HG03097 (cell line): ENCODE measurements around the gene CPSF4.
"Not testable (repeated sequence)": the region's sequence is repeated elsewhere in the genome, so short reads cannot be mapped to it uniquely, and the experiment has no call there.

ENCODE experiments used
- ATAC-seq: cut with Tn5 transposase; IDR thresholded peaks from one replicate; pipeline ENCODE4 v1.9.1; 2021; ENCODE audit not compliant: unreplicated experiment, low FRiP score

CPSF4 gene

DNA sequence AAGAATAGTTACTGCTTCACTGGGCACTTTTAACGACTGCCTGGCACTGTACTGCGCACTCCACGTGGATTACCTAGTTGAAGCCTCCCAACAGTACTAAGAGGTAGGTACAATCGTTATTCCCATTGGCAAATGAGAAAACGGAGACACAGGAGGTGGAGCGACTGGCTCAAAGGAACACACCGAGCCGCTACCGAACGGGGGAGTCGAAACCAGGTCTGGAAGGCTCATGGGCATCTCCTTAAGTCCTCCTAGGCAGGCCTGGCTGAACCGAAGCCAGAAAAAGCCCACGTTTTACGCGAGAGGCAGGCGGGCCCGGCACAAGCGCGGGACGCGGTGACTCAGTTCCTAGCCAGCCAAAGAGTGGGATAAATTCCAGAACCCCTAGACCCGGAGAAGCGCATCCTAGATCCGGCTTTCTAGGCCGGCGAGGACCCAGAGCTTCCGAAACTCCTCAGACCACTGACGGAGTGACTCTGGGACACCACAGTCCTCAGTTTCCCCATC lies 30.8 kb upstream of the CPSF4 start:
- peak; percentile 2 for ATAC-seq

DNA sequence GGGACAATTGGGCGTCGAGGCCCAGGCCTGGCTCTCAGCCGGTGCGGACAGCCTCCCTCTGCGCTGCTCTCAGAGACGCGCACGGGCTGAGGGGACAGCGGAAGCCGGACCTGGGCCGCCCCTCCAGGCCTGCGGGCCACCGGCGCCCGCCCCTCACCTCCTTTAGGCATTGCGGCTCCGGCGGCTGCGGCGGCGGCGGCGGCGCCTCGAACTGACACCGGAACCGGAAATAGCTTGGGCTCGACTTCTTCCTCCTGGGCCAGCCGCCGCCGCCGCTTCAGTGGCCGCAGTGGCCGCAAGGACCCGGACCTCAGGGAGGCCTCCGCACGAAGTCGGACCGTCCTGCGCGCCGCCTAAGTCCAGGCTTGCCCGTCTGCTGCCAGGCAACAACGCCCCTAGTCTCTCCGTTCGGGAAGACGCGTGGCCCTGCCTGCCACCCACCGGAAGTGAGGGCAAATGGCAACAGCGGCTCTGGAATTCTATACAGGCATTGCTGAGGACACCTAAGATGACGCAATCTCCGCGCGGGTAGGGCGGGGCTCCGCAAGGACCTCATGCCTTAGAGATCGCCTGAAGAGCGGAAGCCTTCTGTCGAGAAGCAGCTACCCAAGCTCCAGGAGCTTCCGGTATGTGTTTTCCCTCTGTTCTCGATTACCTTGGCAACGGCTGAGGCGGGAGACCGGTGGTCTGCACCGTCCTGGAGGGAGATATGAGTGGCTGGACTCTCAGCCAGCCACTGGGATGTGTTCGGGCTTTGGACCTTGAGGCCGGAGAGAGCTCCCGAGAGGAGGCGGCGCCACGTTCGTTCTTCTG lies 30.2 kb upstream of the CPSF4 start, which contains the start of the genes BUD31 and PDAP1:
TSS of gene BUD31 (plus strand) at position 591 of the 813 bp plus-strand sequence. CDS start 2,124 bp downstream, outside the sequence.
TSS of gene PDAP1 (minus strand) at position 219 of the 813 bp plus-strand sequence. CDS start at position 170, 49 bp downstream.
- peak; percentile 70 for ATAC-seq

DNA sequence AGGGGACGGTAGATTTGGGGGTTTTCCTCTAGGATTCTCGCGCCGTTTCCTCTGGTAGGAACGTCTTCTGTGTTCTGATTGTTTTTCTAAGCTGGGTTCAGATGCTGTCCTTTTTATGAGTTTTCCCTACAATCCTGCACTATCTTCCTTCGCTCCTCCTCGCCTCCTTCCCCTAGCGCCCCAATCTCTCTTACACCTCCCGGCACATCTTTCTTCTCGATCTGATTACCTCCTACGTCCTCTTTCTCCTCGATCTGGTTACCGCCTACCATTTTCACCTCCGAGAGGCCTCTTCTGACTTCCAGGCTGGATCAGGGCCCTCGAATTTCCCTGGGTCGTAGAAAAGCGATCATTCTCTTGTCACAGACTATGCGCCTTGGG lies 29.6 kb upstream of the CPSF4 start:
- peak; percentile 1 for ATAC-seq

DNA sequence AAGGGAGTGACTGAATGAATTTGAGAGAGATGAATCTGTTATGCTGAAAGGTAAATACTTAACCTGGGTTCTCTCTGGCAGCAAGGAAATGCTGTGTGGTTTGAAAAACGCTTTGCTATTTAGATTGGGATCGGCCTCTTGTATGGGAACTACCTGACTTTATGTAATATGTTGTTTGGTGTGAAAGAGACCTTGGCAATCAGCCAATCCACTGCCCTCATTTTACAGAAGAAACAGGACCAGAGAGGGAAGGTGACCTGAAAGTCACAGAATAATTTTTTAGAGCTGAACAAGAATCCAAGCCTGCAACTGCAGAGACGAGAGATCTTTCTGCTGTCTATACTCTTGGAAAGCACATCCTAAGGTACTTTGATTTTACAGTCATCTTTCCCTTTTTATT lies 28.9 kb upstream of the CPSF4 start:
- no peak for ATAC-seq

DNA sequence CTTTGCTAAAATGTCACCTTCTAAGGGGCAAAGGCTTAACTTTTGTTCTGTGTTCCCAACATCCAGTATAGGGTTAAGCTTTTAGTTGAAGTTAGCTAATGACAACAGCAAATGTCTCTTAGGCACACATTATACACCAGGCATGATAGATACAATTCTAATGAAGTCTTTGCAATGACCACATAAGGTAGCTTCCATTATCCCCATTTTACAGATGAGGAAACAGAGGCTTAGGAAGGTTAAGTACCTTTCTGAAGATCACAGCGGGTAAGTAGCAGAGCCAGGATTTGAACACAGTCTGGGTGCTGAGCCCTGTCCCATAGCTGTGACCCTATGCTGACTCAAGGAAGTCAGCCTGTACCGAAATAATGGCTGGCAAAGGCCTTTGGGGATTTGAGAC lies 28.1 kb upstream of the CPSF4 start:
- ATAC-seq = no peak

DNA sequence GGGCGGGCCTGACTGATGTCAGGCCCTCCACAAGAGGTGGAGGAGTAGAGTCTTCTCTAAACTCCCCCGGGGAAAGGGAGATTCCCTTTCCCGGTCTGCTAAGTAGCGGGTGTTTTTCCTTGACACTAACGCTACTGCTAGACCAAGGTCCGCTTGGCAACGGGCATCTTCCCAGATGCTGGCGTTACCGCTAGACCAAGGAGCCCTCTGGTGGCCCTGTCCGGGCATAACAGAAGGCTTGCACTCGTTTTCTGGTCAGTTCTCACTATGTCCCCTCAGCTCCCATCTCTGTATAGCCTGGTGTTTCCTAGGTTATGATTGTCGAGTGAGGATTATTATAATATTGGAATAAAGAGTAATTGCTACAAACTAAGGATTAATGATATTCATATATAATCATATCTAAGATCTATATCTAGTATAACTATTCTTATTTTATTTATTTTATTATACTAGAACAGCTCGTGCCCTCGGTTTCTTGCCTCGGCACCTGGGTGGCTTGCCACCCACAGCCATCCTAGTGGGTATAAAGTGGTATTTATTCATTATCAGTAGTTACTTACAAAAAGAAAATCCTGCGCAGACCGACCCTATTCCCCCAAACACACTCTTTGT lies 23.1 kb upstream of the CPSF4 start:
- ATAC-seq = not testable (repeated sequence)

DNA sequence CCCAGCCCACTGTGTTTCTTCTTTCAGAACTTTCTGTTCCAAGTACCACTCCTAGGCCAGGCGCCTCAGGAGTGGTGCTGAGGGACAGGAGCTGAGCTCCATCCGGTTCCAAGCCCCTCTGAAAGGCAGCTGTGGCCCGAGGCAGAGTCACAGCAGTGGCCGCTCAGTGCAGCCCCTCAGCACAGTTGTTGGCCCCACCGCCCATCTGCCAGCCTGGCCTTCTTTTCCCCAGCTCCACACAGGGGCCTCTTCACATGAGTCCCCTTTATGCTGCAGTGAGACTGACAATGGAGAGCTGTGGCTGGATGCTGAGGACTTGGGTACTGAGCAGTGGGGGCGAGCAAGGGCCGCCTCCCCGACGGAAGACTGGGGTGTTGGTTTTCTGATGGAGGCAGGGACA lies 20.5 kb upstream of the CPSF4 start:
- ATAC-seq = no peak

DNA sequence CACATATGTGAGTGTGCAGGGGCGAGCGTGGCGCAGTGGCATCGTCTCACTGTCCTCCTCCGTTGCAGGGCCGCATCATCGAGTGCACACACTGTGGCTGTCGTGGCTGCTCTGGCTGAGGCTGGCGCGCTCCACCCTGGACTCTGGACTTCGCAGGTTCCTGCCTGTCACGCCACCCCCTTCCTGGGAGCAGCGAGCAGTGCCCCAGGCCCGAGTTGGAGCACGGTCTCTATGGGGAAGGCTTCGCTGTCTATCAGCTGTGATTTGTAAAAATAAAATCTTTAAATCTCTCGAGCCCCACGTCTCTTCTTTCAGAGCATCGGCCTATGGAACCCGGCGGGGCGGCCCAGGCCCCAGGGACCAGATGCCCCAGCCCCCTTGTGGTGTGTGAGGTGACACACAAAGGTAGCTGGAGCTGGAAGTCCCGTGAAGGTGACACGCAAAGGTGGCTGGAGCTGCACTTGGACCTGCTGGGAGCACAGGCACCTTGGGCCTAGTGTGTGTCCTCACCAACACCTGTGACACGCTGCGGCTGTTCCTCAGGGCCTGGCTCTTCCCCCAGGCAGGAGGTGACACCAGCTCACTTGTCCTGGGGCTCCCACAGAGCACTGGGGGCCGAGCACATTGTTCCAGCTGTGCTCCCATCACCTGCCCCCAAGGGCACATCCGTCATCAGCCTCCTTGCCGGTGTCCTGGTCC lies 19.3 kb upstream of the CPSF4 start:
- ATAC-seq = no peak

DNA sequence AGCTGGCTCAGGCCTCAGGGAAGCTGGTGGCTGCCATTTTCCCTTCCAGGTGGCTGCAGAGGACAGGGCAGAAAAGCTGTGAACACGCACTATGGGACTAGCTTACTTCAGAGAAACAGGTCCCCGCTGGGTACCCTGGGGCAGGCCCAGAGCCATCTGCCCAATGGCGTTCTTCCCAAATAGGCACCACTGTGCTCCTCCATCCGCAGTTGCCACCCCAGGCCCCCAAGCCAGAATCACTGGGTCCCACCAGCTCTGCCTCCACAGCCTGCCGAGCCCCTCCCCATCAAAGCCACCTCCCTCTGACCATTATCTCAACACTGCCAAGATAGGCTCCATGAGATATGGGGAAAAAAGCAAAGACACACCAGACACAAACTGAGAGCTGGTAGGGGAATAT lies 18.5 kb upstream of the CPSF4 start:
- no peak for ATAC-seq

DNA sequence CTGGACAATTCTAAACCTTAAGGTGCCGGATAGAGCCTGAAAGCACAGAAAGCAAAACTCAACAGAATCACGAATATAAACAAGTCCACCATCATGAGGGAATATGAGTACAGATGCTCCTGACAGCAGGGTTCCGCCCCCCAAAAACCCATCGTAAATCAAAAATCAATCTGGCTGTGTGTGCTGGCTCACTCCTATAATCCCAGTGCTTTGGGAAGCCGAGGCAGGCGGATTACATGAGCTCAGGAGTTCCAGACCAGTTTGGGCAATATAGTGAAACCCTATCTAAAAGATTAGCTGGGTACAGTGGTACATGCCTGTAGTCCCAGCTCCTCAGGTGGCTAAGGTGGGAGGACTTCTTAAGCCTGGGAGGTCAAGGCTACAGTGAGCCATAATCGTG lies 17.8 kb upstream of the CPSF4 start:
- ATAC-seq = no peak

DNA sequence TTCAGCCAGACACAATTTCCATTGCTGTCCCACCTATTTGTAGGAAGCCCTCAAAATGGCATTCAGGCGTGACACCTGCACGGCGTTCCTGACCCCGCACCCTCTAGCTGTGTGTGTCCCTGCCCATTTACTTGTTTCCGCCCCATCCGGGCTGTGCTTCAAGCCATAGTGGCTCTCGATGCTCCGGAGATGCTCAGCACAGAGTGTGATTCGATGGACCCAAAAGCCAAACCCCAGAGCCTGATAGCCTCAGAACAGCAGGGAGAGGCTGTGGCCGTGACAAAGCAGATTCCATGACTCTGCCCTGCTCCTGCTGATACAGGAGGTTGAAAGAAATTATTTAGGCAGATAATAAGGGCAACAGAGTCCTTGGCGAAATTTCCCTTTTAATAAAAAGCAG lies 16.6 kb upstream of the CPSF4 start:
- ATAC-seq = no peak

DNA sequence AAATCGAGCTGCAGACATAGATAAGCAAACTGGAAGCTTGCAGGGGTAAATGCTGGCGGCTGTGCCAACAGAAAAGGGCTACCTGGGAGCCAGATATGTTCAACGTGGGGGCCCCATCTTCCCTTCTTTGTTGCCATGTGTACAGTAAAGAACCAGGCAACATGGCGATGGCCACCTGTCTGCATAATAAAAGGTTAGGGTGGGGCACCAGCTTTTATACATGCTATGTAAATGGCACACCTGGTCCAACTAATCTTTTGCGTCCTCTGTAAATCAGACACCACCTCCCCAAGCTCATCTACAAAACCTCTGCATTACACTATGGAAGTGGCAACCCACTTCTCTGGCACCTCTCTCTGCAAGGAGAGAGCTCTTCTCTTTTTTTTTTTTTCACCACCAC lies 16.1 kb upstream of the CPSF4 start:
- no peak for ATAC-seq

DNA sequence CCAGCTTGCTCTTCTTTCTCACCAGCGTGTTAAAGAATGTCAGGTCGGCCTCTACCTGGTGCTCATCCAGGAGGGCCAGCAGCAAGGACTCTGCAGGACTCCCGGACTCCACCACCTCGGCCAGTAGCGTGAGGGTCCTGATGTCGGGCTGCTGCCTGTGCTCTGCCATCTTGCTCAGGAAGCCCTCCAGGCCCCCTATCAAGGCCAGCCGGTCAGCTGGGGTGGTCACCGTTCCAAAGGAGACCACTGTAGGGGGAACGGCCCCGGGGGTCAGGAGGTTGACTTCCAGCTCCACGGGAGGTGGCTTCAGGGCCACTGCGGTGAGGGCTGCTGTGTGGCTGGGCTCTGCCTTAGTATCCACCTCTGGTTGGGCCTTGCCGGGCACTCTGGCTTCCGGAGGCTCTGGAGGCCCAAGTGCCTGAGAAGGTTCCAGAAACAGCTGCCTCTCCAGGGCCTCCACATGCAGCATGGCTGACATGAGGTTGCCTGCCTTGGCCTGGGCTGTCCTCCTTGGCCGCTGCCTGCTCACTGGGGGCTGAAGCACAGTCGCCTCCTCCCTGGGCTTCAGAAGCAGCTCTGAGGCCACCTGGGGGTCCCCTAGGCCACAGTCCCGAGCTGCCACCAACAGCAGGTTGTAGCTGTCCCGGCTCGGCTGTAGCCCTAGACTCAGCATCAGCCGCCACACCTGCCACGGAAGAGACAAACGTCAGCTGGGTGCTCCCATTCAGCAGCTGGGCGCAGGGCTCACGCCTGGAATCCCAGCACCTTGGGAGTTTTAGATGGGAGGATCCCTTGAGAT lies 13.6 kb upstream of the CPSF4 start:
- ATAC-seq = no peak

DNA sequence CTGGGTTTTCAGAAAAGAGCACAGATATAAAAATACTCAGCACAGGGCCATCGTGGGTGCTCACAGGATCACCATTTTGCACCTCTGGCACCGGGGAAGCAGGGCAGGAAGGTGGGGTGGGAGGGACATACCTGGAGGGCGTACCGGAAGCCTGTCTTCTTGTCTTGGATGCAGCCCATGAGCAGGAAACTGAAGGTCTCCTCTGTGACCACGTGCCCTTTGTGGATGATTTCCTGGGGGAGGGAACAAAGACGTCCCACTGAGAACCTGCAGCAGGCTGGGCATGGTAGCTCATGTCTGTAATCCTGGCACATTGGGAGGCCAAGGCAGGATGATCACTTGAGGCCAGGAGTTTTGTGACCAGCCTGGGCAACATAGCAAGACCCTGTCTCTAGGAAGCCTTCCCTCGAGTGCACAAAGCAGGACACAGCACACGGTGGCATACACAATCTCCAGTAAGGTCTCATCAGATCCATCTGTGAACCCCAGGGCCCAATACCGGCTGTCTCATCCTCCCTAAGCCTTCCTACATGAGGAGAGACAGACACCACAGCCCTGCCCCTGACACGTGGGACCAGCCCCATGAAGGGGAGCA lies 9.7 kb upstream of the CPSF4 start:
- ATAC-seq = no peak

DNA sequence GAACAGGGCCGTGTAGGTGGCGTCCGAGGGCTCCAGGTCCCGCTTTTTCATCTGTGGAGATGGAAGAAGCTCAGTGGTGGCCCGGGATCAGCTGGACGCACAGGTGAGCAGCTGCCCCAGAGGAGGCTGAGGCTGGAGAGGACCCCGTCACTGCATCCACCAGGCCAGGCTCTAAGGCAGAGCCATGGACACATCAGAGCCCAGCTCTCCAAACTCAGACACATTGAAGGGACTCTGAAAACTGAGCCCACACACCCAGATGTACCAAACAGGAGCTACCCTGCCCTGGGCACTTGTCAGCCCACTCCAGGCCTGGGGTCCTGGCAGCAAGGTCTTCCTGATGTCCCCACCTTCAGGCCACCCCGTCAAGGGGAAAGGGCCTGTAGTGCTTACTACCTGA lies 9.0 kb upstream of the CPSF4 start:
- no peak for ATAC-seq

DNA sequence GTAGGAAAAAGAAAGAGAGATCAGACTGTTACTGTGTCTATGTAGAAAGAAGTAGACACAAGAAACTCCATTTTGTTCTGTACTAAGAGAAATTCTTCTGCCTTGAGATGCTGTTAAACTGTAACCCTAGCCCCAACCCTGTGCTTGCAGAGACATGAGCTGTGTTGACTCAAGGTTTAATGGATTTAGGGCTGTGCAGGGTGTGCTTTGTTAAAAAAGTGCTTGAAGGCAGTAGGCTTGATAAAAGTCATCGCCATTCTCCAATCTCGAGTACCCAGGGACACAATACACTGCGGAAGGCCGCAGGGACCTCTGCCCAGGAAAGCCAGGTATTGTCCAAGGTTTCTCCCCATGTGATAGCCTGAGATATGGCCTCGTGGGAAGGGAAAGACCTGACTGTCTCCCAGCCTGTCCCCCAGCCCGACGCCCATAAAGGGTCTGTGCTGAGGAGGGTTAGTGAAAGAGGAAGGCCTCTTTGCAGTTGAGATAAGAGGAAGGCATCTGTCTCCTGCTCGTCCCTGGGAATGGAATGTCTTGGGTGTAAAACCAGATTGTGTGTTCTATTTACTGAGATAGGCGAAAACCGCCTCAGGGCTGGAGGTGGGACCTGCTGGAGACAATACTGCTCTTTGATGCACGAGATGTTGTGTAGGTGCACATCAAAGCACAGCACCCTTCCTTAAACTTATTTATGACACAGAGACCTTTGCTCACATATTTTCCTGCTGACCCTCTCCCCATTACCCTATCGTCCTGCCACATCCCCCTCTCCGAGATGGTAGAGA lies 6.8 kb upstream of the CPSF4 start:
- not testable (repeated sequence) for ATAC-seq

DNA sequence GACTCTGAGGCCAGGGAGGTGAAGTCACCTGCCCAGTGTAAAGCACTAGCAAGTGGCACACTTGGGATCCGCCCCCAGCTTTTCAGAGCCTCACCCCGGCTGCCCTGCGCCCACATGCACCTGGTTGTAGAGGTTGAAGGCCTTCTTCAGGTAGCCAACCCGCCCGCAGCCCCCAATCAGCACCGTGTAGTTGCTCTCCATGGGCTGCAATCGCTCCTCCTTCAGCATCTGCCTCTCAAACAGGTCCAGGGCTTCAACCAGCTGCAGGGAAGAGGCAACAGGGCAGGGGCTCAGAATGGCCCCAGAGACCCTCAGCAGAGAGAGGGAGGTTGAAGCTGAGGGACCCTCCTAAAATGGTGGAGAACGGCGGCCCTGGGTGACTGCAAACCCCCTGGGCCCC lies 5.6 kb upstream of the CPSF4 start:
- no peak for ATAC-seq

DNA sequence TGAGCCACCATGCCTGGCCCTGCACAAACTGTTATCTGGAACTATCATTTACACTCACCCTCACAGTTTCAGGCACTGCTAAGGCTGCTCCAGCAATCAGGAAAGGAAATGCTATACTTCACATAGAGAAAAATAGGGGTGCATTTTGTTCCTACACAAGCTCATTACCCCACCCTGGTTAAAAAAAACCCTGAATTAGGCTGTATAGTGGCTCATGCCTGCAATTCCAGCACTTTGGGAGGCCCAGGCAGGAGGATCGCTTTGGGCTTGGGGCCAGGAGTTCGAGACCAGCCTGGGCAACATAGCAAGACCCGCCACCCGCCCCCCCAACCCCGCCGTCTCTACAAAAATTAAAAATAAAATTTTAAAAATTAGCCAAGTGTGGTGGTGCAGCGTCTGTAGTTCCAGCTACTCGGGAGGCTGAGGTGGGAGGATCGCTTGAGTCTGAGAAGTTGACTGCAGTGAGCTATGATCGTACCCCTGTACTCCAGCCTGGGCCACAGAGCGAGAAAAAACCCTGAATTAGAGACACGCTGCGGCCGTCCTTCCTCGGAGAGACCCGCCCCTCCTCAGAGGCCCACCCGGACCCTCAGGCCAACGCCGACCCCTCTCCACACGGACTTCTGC lies 684 bp upstream of the CPSF4 start:
- no peak for ATAC-seq

DNA sequence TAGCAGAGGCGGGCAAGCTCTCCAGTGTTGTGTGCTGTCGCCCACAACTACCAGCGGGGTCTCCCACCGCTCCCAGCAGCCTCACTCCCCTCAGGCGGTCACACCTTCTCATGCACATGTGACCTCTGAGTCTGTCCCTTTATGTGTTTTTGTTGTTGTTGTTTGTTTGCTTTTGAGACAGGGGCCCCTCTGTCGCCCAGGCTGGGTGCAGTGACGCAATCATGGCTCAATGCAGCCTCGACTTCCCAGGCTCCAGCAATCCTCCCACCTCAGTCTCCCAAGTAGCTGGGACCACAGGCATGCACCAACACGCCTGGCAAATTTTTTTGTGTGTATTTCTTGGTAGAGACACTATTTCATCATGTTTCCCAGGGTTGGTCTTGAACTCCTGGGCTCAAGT lies 1.5 kb downstream of the CPSF4 start:
- ATAC-seq = no peak
